SK-N-SH (cell line): ENCODE measurements around the gene SPRY4. TPM values are rescaled to one million over a fixed set of nuclear protein-coding genes. Genes with fewer than 3 reads are reported as not detected.
A peak's percentile ranks its signal among the peaks of the same experiment; 100 is the strongest.

Source experiments
- ELF1 ChIP-seq: IDR thresholded peaks from 2 replicates; pipeline ENCODE4 v1.4.0; 2012
- EP300 ChIP-seq, 2 experiments: IDR thresholded peaks; 2 replicates each; pipeline versions ENCODE4 v1.4.0 to v1.6.1; 2012; ENCODE audit warnings: borderline replicate concordance in 1 of 2, low read depth in 1 of 2, low read length in 1 of 2
- FOXJ3 ChIP-seq: sonication (generic); formaldehyde crosslinking; IDR thresholded peaks from 2 replicates; pipeline ENCODE4 v1.5.1; 2020; ENCODE audit warnings: mild to moderate bottlenecking, missing genetic modification reagents
- GATA2 ChIP-seq: sonication (generic); formaldehyde crosslinking; IDR thresholded peaks from 2 replicates; pipeline ENCODE4 v1.5.0; 2020; ENCODE audit warnings: mild to moderate bottlenecking, missing genetic modification reagents
- IRF3 ChIP-seq: fragments of 150-350 bp; IDR thresholded peaks from 2 replicates; pipeline ENCODE4 v1.6.1; 2016; ENCODE audit warnings: mild to moderate bottlenecking, low read depth, low read length
- MAX ChIP-seq: IDR thresholded peaks from 2 replicates; pipeline ENCODE4 v1.4.0; 2012; ENCODE audit warnings: low read depth
- NFIC ChIP-seq: IDR thresholded peaks from 2 replicates; pipeline ENCODE4 v1.4.0; 2012; ENCODE audit warnings: borderline replicate concordance
- RAD21 ChIP-seq: IDR thresholded peaks from 2 replicates; pipeline ENCODE4 v1.6.1; 2012; ENCODE audit warnings: mild to moderate bottlenecking, low read length
- RCOR1 ChIP-seq: fragments of 150-350 bp; IDR thresholded peaks from 2 replicates; pipeline ENCODE4 v1.6.1; 2017; ENCODE audit warnings: antibody characterized with exemption, low read length
- REST ChIP-seq: IDR thresholded peaks from 2 replicates; pipeline ENCODE4 v1.6.1; 2012; ENCODE audit warnings: mild to moderate bottlenecking, low read depth, low read length, moderate library complexity
- TAF1 ChIP-seq: IDR thresholded peaks from 2 replicates; pipeline ENCODE4 v1.6.1; 2012; ENCODE audit warnings: low read depth, mild to moderate bottlenecking, low read length, moderate library complexity, borderline replicate concordance
- polyA plus RNA-seq, 3 experiments: library from polyadenylated mRNA; depleted of rRNA; stranded (reverse); fragments of >200 nt; gene quantifications; 2 replicates each; pipeline ENCODE4 v1.2.3, GENCODE V29; 2012
- TF ChIP-seq, protein P1 (sequence below): IDR thresholded peaks from 2 replicates; pipeline ENCODE4 v1.4.0; 2012; ENCODE audit warnings: low read depth, borderline replicate concordance
- TF ChIP-seq, protein P2 (sequence below): IDR thresholded peaks from 2 replicates; pipeline ENCODE4 v1.4.0; 2012; ENCODE audit warnings: low read depth, borderline replicate concordance
- TF ChIP-seq, protein P3 (sequence below): fragments of 150-350 bp; IDR thresholded peaks from 2 replicates; pipeline ENCODE4 v1.6.1; 2017; ENCODE audit warnings: antibody characterized with exemption, low read length, low read depth, borderline replicate concordance

Gene SPRY4
- polyA plus RNA-seq, 1 of the 3 experiments (the other 2 are of a cell fraction) = 18.0 TPM

DNA sequence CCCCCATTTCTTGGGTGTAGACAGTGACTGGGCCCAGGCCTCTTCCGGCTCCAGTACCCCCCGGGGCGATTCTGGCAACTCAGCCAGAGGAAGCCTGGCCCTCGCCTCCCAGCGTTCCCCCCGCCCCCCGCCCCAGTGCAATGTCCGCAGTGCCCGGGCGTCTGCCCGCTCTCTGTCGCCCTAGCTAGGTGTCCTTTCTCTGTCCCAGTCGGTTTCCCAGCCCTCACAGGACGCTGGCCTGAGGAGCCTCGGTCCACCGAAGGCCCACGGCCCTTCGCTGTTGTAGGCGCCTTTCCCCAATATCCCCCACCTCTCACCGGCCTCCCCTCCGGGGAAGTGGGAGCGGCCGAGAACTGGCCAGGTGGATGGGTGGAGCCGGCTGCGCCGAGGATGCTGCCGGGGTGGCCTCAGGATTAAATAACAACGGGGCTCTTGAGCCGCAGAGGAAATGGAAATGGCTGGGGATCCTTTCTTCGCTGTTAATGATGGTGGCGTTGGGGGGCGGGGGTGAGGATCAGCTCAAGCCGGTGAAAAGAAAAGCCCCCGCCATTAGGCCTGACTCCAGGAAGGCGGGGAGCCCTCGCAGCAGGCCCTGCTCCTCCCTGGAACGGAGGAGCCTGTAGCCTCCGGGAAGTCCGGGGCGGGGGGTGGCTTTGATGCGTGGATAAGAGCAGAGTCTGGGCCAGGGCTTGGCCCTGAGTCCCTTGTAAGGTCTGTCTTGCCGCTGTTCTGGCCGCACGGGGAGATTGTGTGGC, 1.1 kb upstream of the SPRY4 start (continued):
- TF ChIP-seq REST (no peak), ELF1 (no peak; the same call in 1 of the 2 replicates), NFIC (peak; percentile 81), EP300 (IDR thresholded peaks at IDR 0.05; ENCODE audit: borderline replicate concordance in 1 of 2, low read depth in 1 of 2, low read length in 1 of 2) (peak; percentile 64 to 70; a peak in 2 of 4 replicates), FOXJ3 (CRISPR knock-in tag) (no peak), GATA2 (CRISPR knock-in tag) (peak; percentile 47; the same call in 1 of the 2 replicates), RAD21 (0 out of 2 replicates have a peak, but pooled peaks have one; percentile 7), RCOR1 (0 out of 2 replicates have a peak, but pooled peaks have one; percentile 12), TAF1 (peak; percentile 41; the same call in 1 of the 2 replicates), IRF3 (no peak), MAX (peak; percentile 43; the same call in 1 of the 2 replicates)
- TF ChIP-seq, protein P1, sequence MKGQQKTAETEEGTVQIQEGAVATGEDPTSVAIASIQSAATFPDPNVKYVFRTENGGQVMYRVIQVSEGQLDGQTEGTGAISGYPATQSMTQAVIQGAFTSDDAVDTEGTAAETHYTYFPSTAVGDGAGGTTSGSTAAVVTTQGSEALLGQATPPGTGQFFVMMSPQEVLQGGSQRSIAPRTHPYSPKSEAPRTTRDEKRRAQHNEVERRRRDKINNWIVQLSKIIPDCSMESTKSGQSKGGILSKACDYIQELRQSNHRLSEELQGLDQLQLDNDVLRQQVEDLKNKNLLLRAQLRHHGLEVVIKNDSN = no peak
- TF ChIP-seq, protein P2, sequence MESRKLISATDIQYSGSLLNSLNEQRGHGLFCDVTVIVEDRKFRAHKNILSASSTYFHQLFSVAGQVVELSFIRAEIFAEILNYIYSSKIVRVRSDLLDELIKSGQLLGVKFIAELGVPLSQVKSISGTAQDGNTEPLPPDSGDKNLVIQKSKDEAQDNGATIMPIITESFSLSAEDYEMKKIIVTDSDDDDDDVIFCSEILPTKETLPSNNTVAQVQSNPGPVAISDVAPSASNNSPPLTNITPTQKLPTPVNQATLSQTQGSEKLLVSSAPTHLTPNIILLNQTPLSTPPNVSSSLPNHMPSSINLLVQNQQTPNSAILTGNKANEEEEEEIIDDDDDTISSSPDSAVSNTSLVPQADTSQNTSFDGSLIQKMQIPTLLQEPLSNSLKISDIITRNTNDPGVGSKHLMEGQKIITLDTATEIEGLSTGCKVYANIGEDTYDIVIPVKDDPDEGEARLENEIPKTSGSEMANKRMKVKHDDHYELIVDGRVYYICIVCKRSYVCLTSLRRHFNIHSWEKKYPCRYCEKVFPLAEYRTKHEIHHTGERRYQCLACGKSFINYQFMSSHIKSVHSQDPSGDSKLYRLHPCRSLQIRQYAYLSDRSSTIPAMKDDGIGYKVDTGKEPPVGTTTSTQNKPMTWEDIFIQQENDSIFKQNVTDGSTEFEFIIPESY = peak; percentile 62; the same call in 1 of the 2 replicates
- TF ChIP-seq, protein P3, sequence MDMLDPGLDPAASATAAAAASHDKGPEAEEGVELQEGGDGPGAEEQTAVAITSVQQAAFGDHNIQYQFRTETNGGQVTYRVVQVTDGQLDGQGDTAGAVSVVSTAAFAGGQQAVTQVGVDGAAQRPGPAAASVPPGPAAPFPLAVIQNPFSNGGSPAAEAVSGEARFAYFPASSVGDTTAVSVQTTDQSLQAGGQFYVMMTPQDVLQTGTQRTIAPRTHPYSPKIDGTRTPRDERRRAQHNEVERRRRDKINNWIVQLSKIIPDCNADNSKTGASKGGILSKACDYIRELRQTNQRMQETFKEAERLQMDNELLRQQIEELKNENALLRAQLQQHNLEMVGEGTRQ = no peak
